Liver (tissue), 9 donors: Measurements from ENCODE around the gene TMEM63C. TPM values are rescaled to one million over a fixed set of nuclear protein-coding genes. Genes with fewer than 3 reads are reported as not detected.

Experiments used
- DNase-seq: peaks from one replicate; pipeline ENCODE4 v3.0.0-alpha.2; 2017; ENCODE audit warnings: low spot score
- H3K27ac ChIP-seq, 2 donors: one replicate each; pipeline ENCODE4 v1.7.0; 2013; ENCODE audit warnings: inconsistent platforms in 2 of 2, low read length in 2 of 2, control low read depth in 1 of 2, low read depth in 1 of 2, mild to moderate bottlenecking in 1 of 2
- H3K27me3 ChIP-seq, 4 donors: one replicate each; pipeline versions ENCODE4 v1.6.1 to v1.7.0; 2013; ENCODE audit warnings: low read length in 3 of 4, inconsistent platforms in 1 of 4, mild to moderate bottlenecking in 1 of 4, moderate library complexity in 1 of 4; ENCODE audit not compliant: control insufficient read depth in 4 of 4, insufficient read depth in 4 of 4
- H3K36me3 ChIP-seq, 4 donors: one replicate each; pipeline versions ENCODE4 v1.6.1 to v1.7.0; 2013; ENCODE audit warnings: low read length in 3 of 4, mild to moderate bottlenecking in 3 of 4, low read depth in 1 of 4, moderate library complexity in 1 of 4; ENCODE audit not compliant: control insufficient read depth in 4 of 4, insufficient read depth in 3 of 4
- H3K4me1 ChIP-seq, 4 donors: one replicate each; pipeline versions ENCODE4 v1.6.1 to v1.7.0; 2013; ENCODE audit warnings: low read length in 3 of 4, mild to moderate bottlenecking in 3 of 4, moderate library complexity in 1 of 4; ENCODE audit not compliant: control insufficient read depth in 4 of 4, insufficient read depth in 4 of 4
- H3K4me3 ChIP-seq, 3 donors: one replicate each; pipeline versions ENCODE4 v1.6.1 to v1.7.0; 2013; ENCODE audit warnings: low read length in 3 of 3, control low read depth in 1 of 3, low read depth in 1 of 3, mild to moderate bottlenecking in 1 of 3
- H3K9ac ChIP-seq, 2 donors: one replicate each; pipeline ENCODE4 v1.7.0; 2013; ENCODE audit warnings: low read length in 2 of 2, mild to moderate bottlenecking in 2 of 2, moderate library complexity in 2 of 2, control low read depth in 1 of 2, low read depth in 1 of 2
- H3K9me3 ChIP-seq, 4 donors: one replicate each; pipeline versions ENCODE4 v1.6.1 to v1.7.0; 2013; ENCODE audit warnings: low read length in 3 of 4; ENCODE audit not compliant: control insufficient read depth in 4 of 4
- EGR1 ChIP-seq, 2 donors: IDR thresholded peaks; 2 replicates each; pipeline ENCODE4 v1.6.1; 2016 to 2018; ENCODE audit warnings: antibody characterized with exemption in 2 of 2, low read depth in 2 of 2
- FOXA1 ChIP-seq: IDR thresholded peaks from 2 replicates; pipeline ENCODE4 v1.6.1; 2016; ENCODE audit warnings: antibody characterized with exemption
- GABPA ChIP-seq, 2 donors: IDR thresholded peaks in 1 of 2; conservative IDR thresholded peaks in 1 of 2; 2 replicates each; pipeline ENCODE4 v1.6.1; 2016; ENCODE audit warnings: antibody characterized with exemption in 2 of 2, mild to moderate bottlenecking in 1 of 2, moderate library complexity in 1 of 2
- HNF4A ChIP-seq, 2 donors: conservative IDR thresholded peaks; 2 replicates each; pipeline ENCODE4 v1.6.1; 2016; ENCODE audit warnings: antibody characterized with exemption in 2 of 2, mild to moderate bottlenecking in 2 of 2
- HNF4G ChIP-seq: IDR thresholded peaks from 2 replicates; pipeline ENCODE4 v1.6.1; 2016; ENCODE audit warnings: antibody characterized with exemption
- JUND ChIP-seq, 2 donors: IDR thresholded peaks; 2 replicates each; pipeline ENCODE4 v1.6.1; 2016; ENCODE audit warnings: antibody characterized with exemption in 2 of 2
- NR2F2 ChIP-seq: IDR thresholded peaks from 2 replicates; pipeline ENCODE4 v1.6.1; 2016; ENCODE audit warnings: antibody characterized with exemption
- RAD21 ChIP-seq, 2 donors: IDR thresholded peaks; 2 replicates each; pipeline ENCODE4 v1.6.1; 2016; ENCODE audit warnings: antibody characterized with exemption in 2 of 2, mild to moderate bottlenecking in 2 of 2
- RXRA ChIP-seq, 2 donors: IDR thresholded peaks; 2 replicates each; pipeline ENCODE4 v1.6.1; 2017 to 2018; ENCODE audit warnings: antibody characterized with exemption in 2 of 2, mild to moderate bottlenecking in 1 of 2
- SP1 ChIP-seq: IDR thresholded peaks from 2 replicates; pipeline ENCODE4 v1.6.1; 2018; ENCODE audit warnings: antibody characterized with exemption, mild to moderate bottlenecking
- TAF1 ChIP-seq: conservative IDR thresholded peaks from 2 replicates; pipeline ENCODE4 v1.6.1; 2016; ENCODE audit warnings: antibody characterized with exemption, mild to moderate bottlenecking
- YY1 ChIP-seq: IDR thresholded peaks from 2 replicates; pipeline ENCODE4 v1.6.1; 2016; ENCODE audit warnings: antibody characterized with exemption, mild to moderate bottlenecking
- WGBS: extraction: QIAGEN DNeasy Blood & Tissue Kit; methylation state at CpG from one replicate; pipeline ENCODE4 v1.1.7; 2013; 5-methylcytosine and 5-hydroxymethylcytosine counted together
- polyA plus RNA-seq, 2 donors: library from polyadenylated mRNA; stranded (reverse) in 1 of 2; unstranded in 1 of 2; fragments of 200-250 nt in 1 of 2; fragments of >200 nt in 1 of 2; fragmentation: Nextera tagmentation in 1 of 2; extraction: Ambion mirVana in 1 of 2; gene quantifications; one replicate each; pipeline versions ENCODE4 v1.2.1 to v1.2.3, GENCODE V29; 2013 to 2015
- total RNA-seq, 2 donors: library from RNA; depleted of rRNA; stranded (reverse); fragments of >200 nt; gene quantifications; one replicate each; pipeline ENCODE4 v1.2.3, GENCODE V29; 2014
- TF ChIP-seq, protein P1 (sequence below): IDR thresholded peaks from 2 replicates; pipeline ENCODE4 v1.6.1; 2016; ENCODE audit warnings: antibody characterized with exemption
- TF ChIP-seq, protein P2 (sequence below): IDR thresholded peaks from 2 replicates; pipeline ENCODE4 v1.6.1; 2016; ENCODE audit warnings: antibody characterized with exemption
- TF ChIP-seq, protein P3 (sequence below): IDR thresholded peaks from 2 replicates; pipeline ENCODE4 v1.6.1; 2016; ENCODE audit warnings: antibody characterized with exemption
- TF ChIP-seq, protein P4 (sequence below): fragments of 150-350 bp; IDR thresholded peaks from 2 replicates; pipeline ENCODE4 v1.5.1; 2017; ENCODE audit warnings: improper control_type of control experiment, low read depth, low read length; ENCODE audit not compliant: missing input control
- TF ChIP-seq, protein P5 (sequence below): IDR thresholded peaks from 2 replicates; pipeline ENCODE4 v1.6.1; 2016; ENCODE audit warnings: antibody characterized with exemption, mild to moderate bottlenecking
- donor health status: healthy.
- donor health status: healthy.
- donor health status: healthy.
- donor health status: healthy.
- donor health status: healthy.

Gene TMEM63C
- total and polyA plus RNA-seq, 4 donors, result 0.13 to 1.6 (median 0.25) TPM; not detected in 1

DNA sequence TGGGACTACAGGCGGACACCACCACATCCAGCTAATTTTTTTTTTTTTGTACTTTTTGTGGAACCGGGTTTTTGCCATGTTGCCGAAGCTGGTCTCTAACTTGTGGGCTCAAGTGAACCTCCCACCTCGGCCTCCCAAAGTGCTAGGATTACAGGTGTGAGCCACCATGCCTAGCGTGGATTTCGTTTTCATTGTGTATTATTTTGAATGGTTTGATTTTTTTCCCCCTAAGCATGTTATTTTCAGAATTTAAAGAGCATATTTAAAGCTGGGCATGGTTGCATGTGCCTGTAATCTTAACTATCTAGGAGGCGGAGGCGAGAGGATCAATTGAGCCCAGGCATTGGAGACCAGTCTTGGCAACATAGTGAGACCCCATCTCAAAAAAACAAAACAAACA is 13.1 kb downstream of the TMEM63C start:
- Histone ChIP-seq H3K4me3 (no peak overlapping the region), H3K4me1 (no peaks in the 10 kb centered on the region), H3K9ac (no peak overlapping the region), H3K36me3 (no peaks in the 10 kb centered on the region), H3K27ac (no peak overlapping the region), H3K27me3 (peaks cover 0 to 7% (median 0%) of the 10 kb centered on the region in 4 donors), H3K9me3 (no peaks in the 10 kb centered on the region)
- 83% methylated on average over 8 of the region's 8 CpGs for WGBS
- TF ChIP-seq HNF4A (conservative IDR thresholded peaks at IDR 0.05) (no peak), NR2F2 (no peak), RAD21 (IDR thresholded peaks at IDR 0.05) (no peak), GABPA (IDR thresholded peaks at IDR 0.05 in 1 of 2, conservative IDR thresholded peaks at IDR 0.05 in 1 of 2) (no peak), FOXA1 (no peak), TAF1 (no peak), YY1 (no peak), RXRA (IDR thresholded peaks at IDR 0.05) (no peak), EGR1 (IDR thresholded peaks at IDR 0.05; ENCODE audit: low read depth in 2 of 2) (no peak)
- TF ChIP-seq, protein P1, sequence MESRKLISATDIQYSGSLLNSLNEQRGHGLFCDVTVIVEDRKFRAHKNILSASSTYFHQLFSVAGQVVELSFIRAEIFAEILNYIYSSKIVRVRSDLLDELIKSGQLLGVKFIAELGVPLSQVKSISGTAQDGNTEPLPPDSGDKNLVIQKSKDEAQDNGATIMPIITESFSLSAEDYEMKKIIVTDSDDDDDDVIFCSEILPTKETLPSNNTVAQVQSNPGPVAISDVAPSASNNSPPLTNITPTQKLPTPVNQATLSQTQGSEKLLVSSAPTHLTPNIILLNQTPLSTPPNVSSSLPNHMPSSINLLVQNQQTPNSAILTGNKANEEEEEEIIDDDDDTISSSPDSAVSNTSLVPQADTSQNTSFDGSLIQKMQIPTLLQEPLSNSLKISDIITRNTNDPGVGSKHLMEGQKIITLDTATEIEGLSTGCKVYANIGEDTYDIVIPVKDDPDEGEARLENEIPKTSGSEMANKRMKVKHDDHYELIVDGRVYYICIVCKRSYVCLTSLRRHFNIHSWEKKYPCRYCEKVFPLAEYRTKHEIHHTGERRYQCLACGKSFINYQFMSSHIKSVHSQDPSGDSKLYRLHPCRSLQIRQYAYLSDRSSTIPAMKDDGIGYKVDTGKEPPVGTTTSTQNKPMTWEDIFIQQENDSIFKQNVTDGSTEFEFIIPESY, result no peak
- TF ChIP-seq, protein P2, sequence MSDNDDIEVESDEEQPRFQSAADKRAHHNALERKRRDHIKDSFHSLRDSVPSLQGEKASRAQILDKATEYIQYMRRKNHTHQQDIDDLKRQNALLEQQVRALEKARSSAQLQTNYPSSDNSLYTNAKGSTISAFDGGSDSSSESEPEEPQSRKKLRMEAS, result no peak
- TF ChIP-seq, protein P3, sequence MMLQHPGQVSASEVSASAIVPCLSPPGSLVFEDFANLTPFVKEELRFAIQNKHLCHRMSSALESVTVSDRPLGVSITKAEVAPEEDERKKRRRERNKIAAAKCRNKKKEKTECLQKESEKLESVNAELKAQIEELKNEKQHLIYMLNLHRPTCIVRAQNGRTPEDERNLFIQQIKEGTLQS, result no peak
- TF ChIP-seq, protein P4, sequence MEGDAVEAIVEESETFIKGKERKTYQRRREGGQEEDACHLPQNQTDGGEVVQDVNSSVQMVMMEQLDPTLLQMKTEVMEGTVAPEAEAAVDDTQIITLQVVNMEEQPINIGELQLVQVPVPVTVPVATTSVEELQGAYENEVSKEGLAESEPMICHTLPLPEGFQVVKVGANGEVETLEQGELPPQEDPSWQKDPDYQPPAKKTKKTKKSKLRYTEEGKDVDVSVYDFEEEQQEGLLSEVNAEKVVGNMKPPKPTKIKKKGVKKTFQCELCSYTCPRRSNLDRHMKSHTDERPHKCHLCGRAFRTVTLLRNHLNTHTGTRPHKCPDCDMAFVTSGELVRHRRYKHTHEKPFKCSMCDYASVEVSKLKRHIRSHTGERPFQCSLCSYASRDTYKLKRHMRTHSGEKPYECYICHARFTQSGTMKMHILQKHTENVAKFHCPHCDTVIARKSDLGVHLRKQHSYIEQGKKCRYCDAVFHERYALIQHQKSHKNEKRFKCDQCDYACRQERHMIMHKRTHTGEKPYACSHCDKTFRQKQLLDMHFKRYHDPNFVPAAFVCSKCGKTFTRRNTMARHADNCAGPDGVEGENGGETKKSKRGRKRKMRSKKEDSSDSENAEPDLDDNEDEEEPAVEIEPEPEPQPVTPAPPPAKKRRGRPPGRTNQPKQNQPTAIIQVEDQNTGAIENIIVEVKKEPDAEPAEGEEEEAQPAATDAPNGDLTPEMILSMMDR, result no peak
- no peak for DNase-seq

DNA sequence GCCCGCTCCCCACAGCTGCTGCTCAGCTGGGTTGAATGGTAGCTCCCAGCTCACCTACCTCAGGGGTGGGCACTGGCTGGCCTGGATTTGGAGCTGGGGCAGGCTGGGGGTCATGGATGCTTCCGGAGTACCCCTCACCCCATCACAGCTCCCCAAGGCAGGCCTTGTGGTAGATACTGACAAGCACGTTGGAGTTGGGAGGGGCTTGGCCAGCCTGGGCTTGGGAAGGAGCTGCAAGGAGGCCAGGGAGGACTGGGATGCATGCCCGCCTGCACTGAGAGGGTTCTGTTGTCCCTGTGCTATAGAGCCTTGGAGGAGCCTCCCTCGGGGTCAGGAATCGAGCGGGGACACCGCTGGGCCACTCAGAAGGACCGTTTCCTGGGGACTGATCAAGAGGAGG is 14.2 kb downstream of the TMEM63C start:
- no peak overlapping the region for H3K27ac ChIP-seq
- 83% methylated on average over 9 of the region's 9 CpGs for WGBS
- H3K4me1 ChIP-seq, result no peaks in the 10 kb centered on the region
- H3K27me3 ChIP-seq, result peaks cover 0 to 7% (median 0%) of the 10 kb centered on the region in 4 donors
- no peak for DNase-seq
- H3K4me3 ChIP-seq, result no peak overlapping the region
- TF ChIP-seq HNF4G, result no peak
- no peak for TF ChIP-seq SP1
- TF ChIP-seq TAF1, result no peak
- TF ChIP-seq RAD21 (IDR thresholded peaks at IDR 0.05), result no peak
- no peak for TF ChIP-seq JUND (IDR thresholded peaks at IDR 0.05)
- no peak for TF ChIP-seq FOXA1
- TF ChIP-seq GABPA (IDR thresholded peaks at IDR 0.05 in 1 of 2, conservative IDR thresholded peaks at IDR 0.05 in 1 of 2), result no peak
- TF ChIP-seq, protein P5, sequence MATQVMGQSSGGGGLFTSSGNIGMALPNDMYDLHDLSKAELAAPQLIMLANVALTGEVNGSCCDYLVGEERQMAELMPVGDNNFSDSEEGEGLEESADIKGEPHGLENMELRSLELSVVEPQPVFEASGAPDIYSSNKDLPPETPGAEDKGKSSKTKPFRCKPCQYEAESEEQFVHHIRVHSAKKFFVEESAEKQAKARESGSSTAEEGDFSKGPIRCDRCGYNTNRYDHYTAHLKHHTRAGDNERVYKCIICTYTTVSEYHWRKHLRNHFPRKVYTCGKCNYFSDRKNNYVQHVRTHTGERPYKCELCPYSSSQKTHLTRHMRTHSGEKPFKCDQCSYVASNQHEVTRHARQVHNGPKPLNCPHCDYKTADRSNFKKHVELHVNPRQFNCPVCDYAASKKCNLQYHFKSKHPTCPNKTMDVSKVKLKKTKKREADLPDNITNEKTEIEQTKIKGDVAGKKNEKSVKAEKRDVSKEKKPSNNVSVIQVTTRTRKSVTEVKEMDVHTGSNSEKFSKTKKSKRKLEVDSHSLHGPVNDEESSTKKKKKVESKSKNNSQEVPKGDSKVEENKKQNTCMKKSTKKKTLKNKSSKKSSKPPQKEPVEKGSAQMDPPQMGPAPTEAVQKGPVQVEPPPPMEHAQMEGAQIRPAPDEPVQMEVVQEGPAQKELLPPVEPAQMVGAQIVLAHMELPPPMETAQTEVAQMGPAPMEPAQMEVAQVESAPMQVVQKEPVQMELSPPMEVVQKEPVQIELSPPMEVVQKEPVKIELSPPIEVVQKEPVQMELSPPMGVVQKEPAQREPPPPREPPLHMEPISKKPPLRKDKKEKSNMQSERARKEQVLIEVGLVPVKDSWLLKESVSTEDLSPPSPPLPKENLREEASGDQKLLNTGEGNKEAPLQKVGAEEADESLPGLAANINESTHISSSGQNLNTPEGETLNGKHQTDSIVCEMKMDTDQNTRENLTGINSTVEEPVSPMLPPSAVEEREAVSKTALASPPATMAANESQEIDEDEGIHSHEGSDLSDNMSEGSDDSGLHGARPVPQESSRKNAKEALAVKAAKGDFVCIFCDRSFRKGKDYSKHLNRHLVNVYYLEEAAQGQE, result no peak
- no peak overlapping the region for H3K9ac ChIP-seq
- H3K36me3 ChIP-seq, result no peaks in the 10 kb centered on the region
- no peaks in the 10 kb centered on the region for H3K9me3 ChIP-seq
